Measurements from ENCODE around the gene CADM4. TPM values are rescaled to one million over a fixed set of nuclear protein-coding genes. Genes with fewer than 3 reads are reported as not detected.

Gene CADM4
- total and polyA plus RNA-seq, 2 of the 8 experiments (the other 6 are each of a cell fraction or from before 2014, with no cell fraction given): 13.5 to 25.0 TPM

DNA sequence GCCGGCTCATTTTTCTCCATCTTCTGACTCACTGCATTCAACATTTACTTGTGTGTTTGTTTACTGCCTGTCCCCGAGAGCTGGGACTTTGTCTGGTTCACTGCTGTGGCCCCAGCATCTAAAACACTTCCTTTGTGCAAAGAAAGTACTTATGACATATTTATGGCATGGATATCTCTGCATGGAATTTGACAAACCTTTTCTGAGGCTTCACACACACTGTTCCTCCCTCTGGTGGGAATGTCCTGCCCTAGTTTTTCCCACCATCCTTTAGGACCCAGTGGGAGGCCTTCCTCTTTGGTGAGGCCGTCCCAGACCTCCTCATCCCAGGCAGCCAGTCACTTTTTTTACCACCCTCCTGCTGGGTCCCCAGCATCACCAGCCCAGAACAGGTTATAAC, 29.2 kb downstream of the CADM4 start:
- Histone ChIP-seq H4K20me1 (replicated peaks in 1 of 2; ENCODE audit: control insufficient read depth in 1 of 2, insufficient read depth in 2 of 2, low read length in 2 of 2) (peaks cover 0 to 9% of the 10 kb centered on the region in 2 experiments), H3K14ac (ENCODE audit: insufficient read length) (no peak overlapping the region), H3K4me2 (ENCODE audit: insufficient read depth in 1 of 2, low read depth in 2 of 2, low read length in 2 of 2) (no peak overlapping the region), H3K18ac (ENCODE audit: extremely low read depth, low read length) (no peak overlapping the region), H2BK15ac (ENCODE audit: low read length) (no peak overlapping the region), H3K9me3 (ENCODE audit: insufficient read depth in 2 of 2, low read depth in 1 of 2, low read length in 1 of 2) (no peaks in the 10 kb centered on the region; a peak in 1 of 4 replicates), H3K23me2 (ENCODE audit: low read depth, low read length) (no peaks in the 10 kb centered on the region; the same call in 1 of the 2 replicates), H2BK12ac (ENCODE audit: low read depth, low read length) (no peak overlapping the region), H3K4me3 (ENCODE audit: extremely low read depth in 1 of 4, insufficient read depth in 2 of 4, low read depth in 3 of 4, low read length in 4 of 4) (no peak overlapping the region), H3K23ac (ENCODE audit: insufficient read length) (no peak overlapping the region), H3K36me3 (ENCODE audit: control insufficient read depth in 2 of 4, insufficient read depth in 4 of 4, low read length in 3 of 4) (peaks cover 0 to 4% (median 1%) of the 10 kb centered on the region in 4 experiments; a peak in 2 of 8 replicates), H3K79me2 (ENCODE audit: control insufficient read depth in 1 of 2, insufficient read depth in 2 of 2, low read length in 2 of 2) (0 out of 4 replicates have a peak, but pooled peaks cover 0 to under 1% of the 10 kb centered on the region in 2 experiments), H2BK5ac (ENCODE audit: low read depth, low read length) (no peak overlapping the region), H3K56ac (replicated peaks; ENCODE audit: insufficient read length, low read depth, low read length) (no peak overlapping the region), H3K27me3 (replicated peaks in 1 of 4; ENCODE audit: control insufficient read depth in 3 of 4, extremely low read depth in 1 of 4, insufficient read depth in 3 of 4, low read length in 3 of 4) (no peaks in the 10 kb centered on the region), H3K4me1 (replicated peaks in 1 of 4; ENCODE audit: control insufficient read depth in 3 of 4, insufficient read depth in 4 of 4, low read length in 3 of 4) (no peaks in the 10 kb centered on the region), H4K5ac (ENCODE audit: insufficient read length, low read depth, low read length) (no peak overlapping the region), H2BK120ac (replicated peaks; ENCODE audit: low read depth, low read length) (no peak overlapping the region), H2BK20ac (ENCODE audit: low read length) (no peak overlapping the region), H2AFZ (ENCODE audit: low read length) (no peak overlapping the region), H3K4ac (replicated peaks; ENCODE audit: insufficient read length, low read depth, low read length) (no peak overlapping the region), H3K9ac (replicated peaks in 1 of 4; ENCODE audit: extremely low read depth in 1 of 4, low read depth in 3 of 4, low read length in 3 of 4) (no peak overlapping the region), H4K91ac (replicated peaks; ENCODE audit: insufficient read length, low read length) (no peak overlapping the region), H4K8ac (ENCODE audit: extremely low read depth, insufficient read depth, low read length) (no peak overlapping the region), H3K27ac (ENCODE audit: low read depth, low read length) (no peak overlapping the region), H2AK5ac (ENCODE audit: low read depth, low read length) (no peak overlapping the region), H3K79me1 (ENCODE audit: low read depth, low read length) (peaks cover 5% of the 10 kb centered on the region; the same call in 1 of the 2 replicates)
- POLR2A ChIA-PET (ENCODE audit: partially characterized antibody): interaction anchor here (0.6 kb wide), 1 partner anchor 541 kb away, joined by 3 read pairs; no protein-coding TSS in a partner anchor
- WGBS, 2 experiments (ENCODE audit: extremely low coverage in 1 of 2, insufficient coverage in 1 of 2, insufficient read length in 1 of 2, insufficient replicate concordance in 2 of 2, low coverage in 1 of 2, low lambda C conversion rate in 2 of 2, missing lambda C conversion rate in 1 of 2): 87% methylated on average over 3 of the region's 3 CpGs; no CpG with 5 or more reads in 1 of the 2 experiments
- FAIRE-seq: no peak
- no peak for DNase-seq (ENCODE audit: low read depth in 1 of 2, low spot score in 2 of 2)
- CTCF ChIA-PET (ENCODE audit: partially characterized antibody): interaction anchor here (0.6 to 1.4 kb wide), 3 partner anchors 12 to 643 kb away, joined by 3 to 4 read pairs (median 4); no protein-coding TSS in a partner anchor
- TF ChIP-seq HDAC6 (IDR thresholded peaks at IDR 0.05; ENCODE audit: low read depth, low read length) (no peak), YY1 (IDR thresholded peaks at IDR 0.05; ENCODE audit: low read depth, low read length) (no peak), HDAC2 (IDR thresholded peaks at IDR 0.05; ENCODE audit: borderline replicate concordance in 1 of 2, low read depth in 2 of 2, low read length in 2 of 2) (no peak)
